Upper lobe of right lung (tissue), 1 donor: ENCODE results near the gene APBA2. TPM values are rescaled to one million over a fixed set of nuclear protein-coding genes. Genes with fewer than 3 reads are reported as not detected.

Source experiments
- ATAC-seq: fragments of 200-7000 bp; cut with Tn5 transposase; one replicate; pipeline ENCODE4 v1.9.1; 2020; ENCODE audit warnings: mild to moderate bottlenecking, moderate library complexity
- DNase-seq: peaks from one replicate; pipeline ENCODE4 v3.0.0-alpha.2; 2020
- H3K27ac ChIP-seq: fragments of 200-600 bp; one replicate; pipeline ENCODE4 v1.8.0; 2022
- H3K27me3 ChIP-seq: fragments of 200-600 bp; one replicate; pipeline ENCODE4 v1.8.0; 2022; ENCODE audit warnings: mild to moderate bottlenecking
- H3K36me3 ChIP-seq: fragments of 200-600 bp; one replicate; pipeline ENCODE4 v1.8.0; 2022
- H3K4me1 ChIP-seq: fragments of 200-600 bp; one replicate; pipeline ENCODE4 v1.8.0; 2022
- H3K4me3 ChIP-seq: fragments of 200-600 bp; one replicate; pipeline ENCODE4 v1.8.0; 2022; ENCODE audit warnings: mild to moderate bottlenecking
- H3K9me3 ChIP-seq: fragments of 200-600 bp; one replicate; pipeline ENCODE4 v1.8.0; 2022
- intact Hi-C: fragments of 100-400 bp; cut with DNase I; formaldehyde crosslinking; loops from one replicate; pipeline ENCODE4 v1.11.0; 2022
- total RNA-seq: library from RNA; stranded (reverse); fragmentation: NEBNext Ultra II Directional; extraction: Animal tissue kit (Norgen Biotek cat#: 25700); gene quantifications from one replicate; pipeline ENCODE4 v1.2.1, GENCODE V29; 2021
- TF ChIP-seq, protein P1 (sequence below): fragments of 200-600 bp; IDR thresholded peaks from one replicate; pipeline ENCODE4 v1.8.0; 2022; ENCODE audit warnings: antibody characterized with exemption
- donor health status: DM: no; HTN: yes; CAD: no; lungs with severe emphysema.

APBA2 gene
- total RNA-seq, 1 donor from 2014 or later, result 4.2 TPM

DNA sequence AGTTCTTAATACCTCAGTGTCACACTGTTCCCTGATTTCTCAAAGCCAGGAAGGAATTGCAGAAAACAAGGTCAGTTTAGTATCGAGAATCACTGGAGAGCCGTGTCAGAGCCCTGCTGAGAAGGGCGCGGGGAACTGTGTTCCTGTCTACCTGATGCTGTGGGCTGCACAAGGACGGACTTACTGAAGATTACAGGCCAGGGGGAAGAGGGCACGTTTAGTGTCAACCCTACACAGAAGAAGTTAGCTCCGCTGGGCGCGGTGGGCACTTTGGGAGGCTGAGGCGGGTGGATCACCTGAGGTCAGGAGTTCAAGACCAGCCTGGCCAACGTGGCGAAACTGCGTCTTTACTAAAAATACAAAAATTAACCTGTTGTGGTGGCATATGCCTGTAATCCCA lies 104.1 kb downstream of the APBA2 start:
- Histone ChIP-seq H3K27ac (no peak overlapping the region), H3K4me3 (no peak overlapping the region), H3K36me3 (no peaks in the 10 kb centered on the region), H3K27me3 (no peaks in the 10 kb centered on the region), H3K9me3 (no peaks in the 10 kb centered on the region), H3K4me1 (peaks cover 5% of the 10 kb centered on the region)
- no peak for DNase-seq
- intact Hi-C loops, result no loop called here
- ATAC-seq, result no peak
- TF ChIP-seq, protein P1, sequence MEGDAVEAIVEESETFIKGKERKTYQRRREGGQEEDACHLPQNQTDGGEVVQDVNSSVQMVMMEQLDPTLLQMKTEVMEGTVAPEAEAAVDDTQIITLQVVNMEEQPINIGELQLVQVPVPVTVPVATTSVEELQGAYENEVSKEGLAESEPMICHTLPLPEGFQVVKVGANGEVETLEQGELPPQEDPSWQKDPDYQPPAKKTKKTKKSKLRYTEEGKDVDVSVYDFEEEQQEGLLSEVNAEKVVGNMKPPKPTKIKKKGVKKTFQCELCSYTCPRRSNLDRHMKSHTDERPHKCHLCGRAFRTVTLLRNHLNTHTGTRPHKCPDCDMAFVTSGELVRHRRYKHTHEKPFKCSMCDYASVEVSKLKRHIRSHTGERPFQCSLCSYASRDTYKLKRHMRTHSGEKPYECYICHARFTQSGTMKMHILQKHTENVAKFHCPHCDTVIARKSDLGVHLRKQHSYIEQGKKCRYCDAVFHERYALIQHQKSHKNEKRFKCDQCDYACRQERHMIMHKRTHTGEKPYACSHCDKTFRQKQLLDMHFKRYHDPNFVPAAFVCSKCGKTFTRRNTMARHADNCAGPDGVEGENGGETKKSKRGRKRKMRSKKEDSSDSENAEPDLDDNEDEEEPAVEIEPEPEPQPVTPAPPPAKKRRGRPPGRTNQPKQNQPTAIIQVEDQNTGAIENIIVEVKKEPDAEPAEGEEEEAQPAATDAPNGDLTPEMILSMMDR, result no peak

DNA sequence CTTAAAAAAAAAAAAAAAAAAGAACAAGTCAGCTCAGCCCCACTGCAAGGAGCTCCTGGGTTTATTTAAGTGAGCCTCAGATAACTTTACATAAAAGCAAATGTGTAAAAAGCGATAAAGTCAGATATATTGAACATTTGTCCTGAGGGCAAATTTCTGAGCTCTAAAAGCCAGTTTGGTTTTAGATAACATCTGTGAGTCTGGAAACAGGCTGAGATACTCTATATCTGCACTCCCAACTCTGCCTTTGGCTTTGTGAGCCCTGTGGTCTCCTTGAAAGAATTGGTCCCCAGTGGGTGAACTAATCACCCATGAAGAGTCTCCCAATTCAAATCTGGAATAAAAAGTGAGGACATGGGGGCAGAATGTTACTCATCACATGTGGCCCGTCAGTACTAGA lies 104.6 kb downstream of the APBA2 start:
- intact Hi-C loops, result no loop called here
- Histone ChIP-seq H3K9me3 (no peaks in the 10 kb centered on the region), H3K36me3 (no peaks in the 10 kb centered on the region), H3K27ac (no peak overlapping the region), H3K27me3 (no peaks in the 10 kb centered on the region), H3K4me1 (peaks cover 5% of the 10 kb centered on the region), H3K4me3 (no peak overlapping the region)
- ATAC-seq, result no peak
- DNase-seq, result no peak
- TF ChIP-seq, protein P1, result no peak

DNA sequence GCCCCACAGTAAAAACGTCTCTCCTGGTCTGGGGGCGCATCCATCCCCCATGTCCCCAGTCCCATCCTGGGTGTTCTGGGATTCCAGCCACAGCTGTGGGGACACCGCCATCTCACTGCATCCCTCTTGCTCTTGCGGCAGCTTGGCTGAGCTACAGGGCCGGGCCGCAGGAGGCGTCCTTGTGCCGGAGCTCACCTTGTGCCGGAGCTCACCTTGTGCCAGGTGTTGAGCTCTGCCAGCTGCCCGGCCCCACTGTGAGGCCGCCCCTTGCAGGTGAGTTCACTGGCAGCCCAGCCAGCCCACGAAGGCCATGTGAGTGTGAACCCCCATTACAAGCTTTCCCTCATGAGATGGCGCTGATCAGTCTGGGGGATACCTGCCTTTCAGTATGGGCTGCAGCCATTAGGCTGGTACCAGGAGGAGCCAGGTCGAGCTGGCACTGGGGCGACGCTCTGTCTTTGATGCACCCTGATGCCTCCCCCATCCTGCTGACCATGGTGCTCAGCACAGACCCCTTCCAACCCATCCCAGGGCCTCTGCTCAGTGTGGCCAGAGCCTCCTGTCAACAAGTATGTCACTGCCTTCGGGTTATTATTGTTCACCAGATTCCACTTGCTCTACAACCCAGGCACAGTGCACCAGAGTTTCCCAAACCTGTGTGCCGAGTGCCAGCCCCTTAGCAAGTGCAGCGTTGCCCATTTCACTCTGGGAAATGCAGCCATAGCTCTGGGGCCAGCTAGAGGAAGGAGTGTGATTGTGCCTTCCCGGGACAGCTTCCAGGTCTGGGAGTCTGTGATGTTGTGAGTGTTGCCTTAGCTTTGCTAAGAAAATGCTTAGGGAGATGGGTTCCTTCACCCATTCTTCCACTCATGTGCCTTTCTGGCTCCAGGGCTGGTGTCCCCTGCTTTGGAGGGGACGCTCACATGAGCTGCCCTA lies 105.7 kb downstream of the APBA2 start:
- H3K36me3 ChIP-seq, result no peaks in the 10 kb centered on the region
- no peak for ATAC-seq
- intact Hi-C loops, result no loop called here

DNA sequence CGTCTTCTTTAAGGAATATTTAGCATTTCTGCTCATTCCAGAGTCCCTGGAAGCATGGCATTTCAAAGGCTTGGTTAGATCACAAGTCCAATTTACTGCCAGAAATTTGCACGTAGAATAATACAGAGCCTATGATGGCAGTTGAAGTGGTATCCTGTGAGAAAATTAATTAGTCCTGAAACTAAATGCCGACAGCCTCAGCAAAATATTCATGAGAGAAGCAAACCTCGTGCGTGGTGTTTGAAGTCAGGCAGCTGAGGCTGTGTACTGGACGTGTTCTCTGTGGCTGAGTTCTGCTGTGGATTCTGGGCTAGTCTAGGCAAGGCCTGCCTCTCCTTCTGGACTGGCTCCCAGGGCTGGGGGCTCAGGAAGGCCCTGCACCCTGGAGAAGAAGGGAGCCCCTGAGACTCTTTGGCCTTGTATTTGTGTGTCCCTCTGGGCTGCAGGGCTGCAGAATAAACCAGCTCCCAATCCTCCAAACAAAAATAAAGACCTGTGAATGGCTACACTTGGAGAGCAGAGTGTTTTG lies 106.6 kb downstream of the APBA2 start:
- H3K36me3 ChIP-seq, result no peaks in the 10 kb centered on the region
- intact Hi-C loops, result no loop called here
- no peak overlapping the region for H3K4me3 ChIP-seq
- TF ChIP-seq, protein P1, result no peak
- H3K27ac ChIP-seq, result no peak overlapping the region
- H3K9me3 ChIP-seq, result no peaks in the 10 kb centered on the region
- ATAC-seq, result no peak
- DNase-seq, result peak; percentile 34
- no peaks in the 10 kb centered on the region for H3K27me3 ChIP-seq
- no peaks in the 10 kb centered on the region for H3K4me1 ChIP-seq

More for the DNA sequence above, 105.7 kb downstream of the APBA2 start:
- Histone ChIP-seq H3K4me3 (no peak overlapping the region), H3K27ac (no peak overlapping the region), H3K27me3 (no peaks in the 10 kb centered on the region), H3K9me3 (no peaks in the 10 kb centered on the region), H3K4me1 (no peaks in the 10 kb centered on the region)
- peak; percentile 33 for DNase-seq
- TF ChIP-seq, protein P1, result no peak

DNA sequence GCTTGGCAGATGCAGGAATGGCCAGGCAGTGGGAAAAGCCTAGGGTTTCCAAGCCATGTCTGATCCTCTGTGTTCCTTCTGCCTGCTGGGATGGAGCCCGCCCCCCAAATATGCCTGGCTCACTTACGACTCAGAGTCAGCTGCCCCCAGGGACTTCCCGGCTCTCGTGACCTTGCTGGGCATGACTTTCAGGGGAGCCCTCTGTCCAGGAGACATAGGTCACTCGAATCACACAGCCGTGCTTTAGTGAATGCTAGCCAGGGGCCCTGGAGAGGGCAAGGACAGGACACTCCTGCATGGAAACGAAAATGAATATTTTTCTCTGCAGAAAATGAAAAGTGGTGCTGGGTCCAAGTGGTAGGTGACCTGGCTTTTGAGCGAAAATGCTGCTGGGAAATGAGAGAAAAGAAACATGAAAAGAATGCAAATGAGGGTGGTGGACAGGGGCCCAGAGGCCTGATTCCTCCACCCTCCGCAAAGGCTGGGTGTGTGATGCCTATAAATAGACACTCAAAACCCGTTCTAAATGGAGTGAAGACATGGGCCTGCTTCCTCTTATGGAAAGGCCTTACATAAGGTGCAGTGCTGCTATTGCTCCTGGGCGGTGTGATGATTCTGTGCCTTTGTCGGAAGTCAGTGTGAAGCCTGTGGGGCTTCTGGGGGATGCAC lies 107.4 kb downstream of the APBA2 start:
- Histone ChIP-seq H3K36me3 (no peaks in the 10 kb centered on the region), H3K4me1 (no peaks in the 10 kb centered on the region), H3K4me3 (no peak overlapping the region), H3K27me3 (no peaks in the 10 kb centered on the region), H3K27ac (no peak overlapping the region), H3K9me3 (no peaks in the 10 kb centered on the region)
- no peak for ATAC-seq
- TF ChIP-seq, protein P1, result no peak
- peak; percentile 25 for DNase-seq
- intact Hi-C loops, result no loop called here
